VCaP (cell line): Measurements from ENCODE around the gene PTPRE.

Experiments used
- H3K27ac ChIP-seq: fragments of 450-650 bp; 2 replicates; pipeline ENCODE4 v1.5.1; 2017
- TF ChIP-seq, protein P1 (sequence below): fragments of 450-650 bp; conservative IDR thresholded peaks from 2 replicates; pipeline ENCODE4 v1.5.1; 2017; ENCODE audit warnings: mild to moderate bottlenecking, moderate library complexity

Gene PTPRE

DNA sequence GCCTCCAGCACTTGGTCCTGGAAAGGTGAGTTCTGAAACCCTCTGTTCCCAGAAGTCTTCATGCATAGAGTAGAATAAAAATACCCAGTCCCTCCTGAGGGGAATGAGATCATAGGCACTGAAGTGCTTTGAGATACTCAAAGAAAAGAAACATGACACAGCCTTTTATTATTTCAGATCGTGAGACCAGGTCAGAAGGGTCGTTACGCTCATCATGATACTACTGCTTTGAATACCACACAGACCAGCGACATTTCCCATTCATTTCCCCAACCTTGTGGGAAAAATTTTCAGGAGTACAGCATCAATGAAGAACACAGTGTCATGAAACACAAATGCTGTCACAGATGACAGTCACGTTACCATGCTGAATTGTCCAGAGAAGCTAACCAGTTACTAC, 29.2 kb upstream of the PTPRE start:
- no peak overlapping the region for H3K27ac ChIP-seq
- TF ChIP-seq, protein P1, sequence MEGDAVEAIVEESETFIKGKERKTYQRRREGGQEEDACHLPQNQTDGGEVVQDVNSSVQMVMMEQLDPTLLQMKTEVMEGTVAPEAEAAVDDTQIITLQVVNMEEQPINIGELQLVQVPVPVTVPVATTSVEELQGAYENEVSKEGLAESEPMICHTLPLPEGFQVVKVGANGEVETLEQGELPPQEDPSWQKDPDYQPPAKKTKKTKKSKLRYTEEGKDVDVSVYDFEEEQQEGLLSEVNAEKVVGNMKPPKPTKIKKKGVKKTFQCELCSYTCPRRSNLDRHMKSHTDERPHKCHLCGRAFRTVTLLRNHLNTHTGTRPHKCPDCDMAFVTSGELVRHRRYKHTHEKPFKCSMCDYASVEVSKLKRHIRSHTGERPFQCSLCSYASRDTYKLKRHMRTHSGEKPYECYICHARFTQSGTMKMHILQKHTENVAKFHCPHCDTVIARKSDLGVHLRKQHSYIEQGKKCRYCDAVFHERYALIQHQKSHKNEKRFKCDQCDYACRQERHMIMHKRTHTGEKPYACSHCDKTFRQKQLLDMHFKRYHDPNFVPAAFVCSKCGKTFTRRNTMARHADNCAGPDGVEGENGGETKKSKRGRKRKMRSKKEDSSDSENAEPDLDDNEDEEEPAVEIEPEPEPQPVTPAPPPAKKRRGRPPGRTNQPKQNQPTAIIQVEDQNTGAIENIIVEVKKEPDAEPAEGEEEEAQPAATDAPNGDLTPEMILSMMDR: no peak

GRCh38 chr10:127878475-127879055, 28.3 kb upstream of the PTPRE start:
- TF ChIP-seq, protein P1: no peak
- H3K27ac ChIP-seq: no peak overlapping the region

- no peak overlapping the region for H3K27ac ChIP-seq
- TF ChIP-seq, protein P1: no peak
Measured at GRCh38 chr10:127880557-127880956, 26.3 kb upstream of the PTPRE start.

- TF ChIP-seq, protein P1: no peak
- no peak overlapping the region for H3K27ac ChIP-seq
Measured at GRCh38 chr10:127881262-127881661, 25.6 kb upstream of the PTPRE start.

DNA sequence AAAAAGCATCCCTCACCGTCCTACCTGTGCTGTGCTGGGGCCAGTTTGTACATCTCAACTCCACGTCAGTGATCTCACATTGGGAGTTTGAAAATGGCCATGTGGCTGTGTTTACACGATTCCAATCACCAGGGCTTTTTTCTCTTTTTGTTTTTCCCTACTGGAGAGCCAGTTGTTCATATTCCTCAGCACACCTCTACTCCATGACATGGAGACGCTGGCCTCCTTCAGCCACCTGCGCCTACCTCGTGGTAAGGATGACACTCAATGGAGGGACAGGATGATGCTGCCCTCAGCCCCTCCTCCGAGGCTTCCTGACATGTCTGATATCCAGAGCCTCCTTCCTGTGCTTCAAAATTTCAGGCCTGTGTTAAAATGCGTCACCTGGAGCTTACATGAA, 24.5 kb upstream of the PTPRE start:
- TF ChIP-seq, protein P1: no peak
- H3K27ac ChIP-seq: no peak overlapping the region

DNA sequence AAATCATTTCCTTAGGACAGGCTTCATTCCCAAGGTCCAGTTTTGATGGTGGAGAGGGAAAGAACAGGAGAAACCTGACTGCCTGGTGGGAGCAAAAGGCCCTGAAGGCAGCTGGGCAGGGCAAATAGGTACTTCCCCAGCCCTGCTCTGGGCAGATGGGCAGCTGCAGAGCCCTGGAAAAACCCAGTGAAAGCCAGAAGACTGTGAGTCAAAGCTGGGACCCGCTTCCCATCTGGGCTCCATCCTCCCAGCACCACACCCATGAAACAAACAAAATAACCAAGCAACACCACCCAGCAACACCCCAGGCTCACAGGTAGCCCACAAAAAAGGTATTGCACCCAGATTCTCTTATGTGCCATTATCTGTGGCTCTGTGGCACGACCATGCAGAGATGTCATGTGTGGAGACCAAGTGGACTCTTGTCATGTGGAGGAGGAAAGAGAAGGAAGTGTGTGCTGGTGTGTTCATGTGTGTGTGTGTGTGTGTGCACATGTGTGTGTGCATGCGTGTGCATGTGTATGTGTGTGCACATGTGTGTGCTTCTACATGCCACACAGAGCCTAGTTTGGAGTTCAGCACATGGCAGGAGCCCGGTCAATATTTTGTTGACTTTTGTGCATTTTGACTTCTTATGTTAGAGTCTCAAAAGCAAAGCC, 24.0 kb upstream of the PTPRE start:
- H3K27ac ChIP-seq: no peak overlapping the region
- TF ChIP-seq, protein P1: no peak

GRCh38 chr10:127883516-127883915, 23.4 kb upstream of the PTPRE start:
- no peak overlapping the region for H3K27ac ChIP-seq
- TF ChIP-seq, protein P1: no peak
